GM12873 (cell line): ENCODE results near the gene BRPF3.

Source experiments
- CTCF ChIP-seq: IDR thresholded peaks from 2 replicates; pipeline ENCODE4 v1.5.1; 2012; ENCODE audit warnings: low read depth, mild to moderate bottlenecking, moderate library complexity, low read length, control low read depth; ENCODE audit not compliant: insufficient read depth; ENCODE audit errors: missing control alignments

Gene BRPF3

GRCh38 chr6:36235309-36235708, 38.8 kb downstream of the BRPF3 start:
- no peak for TF ChIP-seq CTCF

- no peak for TF ChIP-seq CTCF
Measured at GRCh38 chr6:36235862-36236261, 39.3 kb downstream of the BRPF3 start.

GRCh38 chr6:36239774-36240173, 43.2 kb downstream of the BRPF3 start:
- no peak for TF ChIP-seq CTCF

GRCh38 chr6:36241728-36242127, 45.2 kb downstream of the BRPF3 start:
- TF ChIP-seq CTCF, result no peak

- TF ChIP-seq CTCF, result no peak
Measured at GRCh38 chr6:36242161-36242560, 45.6 kb downstream of the BRPF3 start.

- TF ChIP-seq CTCF, result no peak
Measured at GRCh38 chr6:36242626-36243025, 46.1 kb downstream of the BRPF3 start.

- no peak for TF ChIP-seq CTCF
Measured at GRCh38 chr6:36243562-36244212, 47.1 kb downstream of the BRPF3 start.
